HepG2 (cell line): ENCODE results near the gene CAMKK1. TPM values are rescaled to one million over a fixed set of nuclear protein-coding genes. Genes with fewer than 3 reads are reported as not detected.

ENCODE experiments used
- ATAC-seq: fragments of 200-7000 bp; cut with Tn5 transposase; 3 replicates; pipeline ENCODE4 v1.9.1; 2020; ENCODE audit warnings: mild to moderate bottlenecking, moderate library complexity
- BruUV-seq: library from RNA; stranded (reverse); fragments of 400-500 nt; replicated peaks from 2 replicates; lab custom pipeline; 2021; lab: Mats Ljungman, UMichigan
- CTCF ChIA-PET: fragments of 300-600 bp; formaldehyde crosslinking; extraction: SDS; loops from one replicate; lab custom pipeline; 2021; ENCODE audit warnings: low total read pairs, inconsistent platforms, low intra/inter-chr PET ratio; lab: Yijun Ruan, JAX
- POLR2A ChIA-PET: fragments of 350-600 bp; sonication (Branson Sonifier 250); formaldehyde crosslinking; loops from one replicate; lab custom pipeline; 2020; ENCODE audit warnings: antibody characterized with exemption, inconsistent platforms; lab: Yijun Ruan, JAX
- DNase-seq: peaks from one replicate; pipeline ENCODE4 v3.0.0-alpha.2; 2015; ENCODE audit warnings: low spot score
- FAIRE-seq: peaks from 3 replicates; lab custom pipeline; 2011; peaks lifted over from hg19 to GRCh38; lab: Jason Lieb, UNC
- H2AFZ ChIP-seq: one replicate; pipeline ENCODE4 v1.6.1; 2011; ENCODE audit warnings: low read length, inconsistent platforms
- H3K27ac ChIP-seq: fragments of 300-600 bp; 3 replicates; pipeline ENCODE4 v1.8.0; 2011; ENCODE audit warnings: mixed run types, mild to moderate bottlenecking, mixed read lengths, low read length, inconsistent platforms; ENCODE audit not compliant: insufficient read depth; ENCODE audit errors: extremely low read length
- H3K27me3 ChIP-seq, 2 experiments: fragments of 200-600 bp in 1 of 2; 2 replicates in 1 of 2; 3 replicates in 1 of 2; pipeline versions ENCODE4 v1.6.0 to v1.8.0; 2011; ENCODE audit warnings: low read length in 2 of 2, mild to moderate bottlenecking in 2 of 2, moderate library complexity in 2 of 2, inconsistent platforms in 1 of 2; ENCODE audit not compliant: insufficient read depth in 2 of 2, control insufficient read depth in 1 of 2
- H3K36me3 ChIP-seq, 2 experiments: fragments of 200-600 bp in 1 of 2; replicated peaks in 1 of 2; 2 replicates in 1 of 2; 3 replicates in 1 of 2; pipeline versions ENCODE4 v1.5.1 to v1.8.0; 2011; ENCODE audit warnings: low read length in 2 of 2, inconsistent platforms in 1 of 2; ENCODE audit not compliant: insufficient read depth in 2 of 2, control insufficient read depth in 1 of 2
- H3K4me1 ChIP-seq: 2 replicates; pipeline ENCODE4 v1.5.1; 2012; ENCODE audit warnings: low read length, inconsistent platforms; ENCODE audit not compliant: insufficient read depth
- H3K4me2 ChIP-seq: 2 replicates; pipeline ENCODE4 v1.6.0; 2011; ENCODE audit warnings: low read depth, low read length, inconsistent platforms
- H3K4me3 ChIP-seq, 3 experiments: fragments of 200-600 bp in 1 of 3; sonication (generic), shearing (Covaris generic) in 1 of 3; replicated peaks in 1 of 3; 2 replicates each; pipeline ENCODE4 v1.5.1; 2011 to 2016; ENCODE audit warnings: low read length in 3 of 3, inconsistent platforms in 2 of 3, low read depth in 2 of 3, mild to moderate bottlenecking in 2 of 3, control low read depth in 1 of 3, mixed read lengths in 1 of 3; ENCODE audit not compliant: insufficient read depth in 1 of 3
- H3K79me2 ChIP-seq: one replicate; pipeline ENCODE4 v1.6.1; 2011; ENCODE audit warnings: low read length, inconsistent platforms; ENCODE audit not compliant: insufficient read depth
- H3K9ac ChIP-seq: 2 replicates; pipeline ENCODE4 v1.6.0; 2011; ENCODE audit warnings: mild to moderate bottlenecking, low read depth, low read length, inconsistent platforms; ENCODE audit not compliant: insufficient read depth
- H3K9me3 ChIP-seq: 2 replicates; pipeline ENCODE4 v1.5.1; 2012; ENCODE audit warnings: mild to moderate bottlenecking, low read length
- H4K20me1 ChIP-seq: 2 replicates; pipeline ENCODE4 v1.6.0; 2011; ENCODE audit warnings: inconsistent platforms, mild to moderate bottlenecking, low read length, moderate library complexity; ENCODE audit not compliant: insufficient read depth
- ADNP ChIP-seq: sonication (generic); formaldehyde crosslinking; IDR thresholded peaks from 2 replicates; pipeline ENCODE4 v1.4.0; 2020; ENCODE audit warnings: missing genetic modification reagents
- CCDC6 ChIP-seq: sonication (generic); formaldehyde crosslinking; IDR thresholded peaks from 2 replicates; pipeline ENCODE4 v1.8.1; 2022; ENCODE audit warnings: mild to moderate bottlenecking, missing genetic modification reagents, moderate library complexity
- MEIS1 ChIP-seq: sonication (generic); formaldehyde crosslinking; IDR thresholded peaks from 2 replicates; pipeline ENCODE4 v1.9.0; 2021; ENCODE audit warnings: mild to moderate bottlenecking, missing genetic modification reagents, moderate library complexity, borderline replicate concordance
- NFKBIZ ChIP-seq: IDR thresholded peaks from 2 replicates; pipeline ENCODE4 v1.6.1; 2018; ENCODE audit warnings: missing genetic modification reagents, missing compliant biosample characterization
- SALL1 ChIP-seq: sonication (generic); formaldehyde crosslinking; IDR thresholded peaks from 2 replicates; pipeline ENCODE4 v1.8.0; 2022; ENCODE audit warnings: mild to moderate bottlenecking, missing genetic modification reagents
- SIN3A ChIP-seq: IDR thresholded peaks from 2 replicates; pipeline ENCODE4 v1.6.1; 2011; ENCODE audit warnings: low read depth, mild to moderate bottlenecking, control low read depth, low read length, borderline replicate concordance
- WGBS: methylation state at CpG from one replicate; pipeline ENCODE4 v1.1.6; 2017; ENCODE audit warnings: low lambda C conversion rate; 5-methylcytosine and 5-hydroxymethylcytosine counted together
- in situ Hi-C: cut with HindIII; loops from 2 replicates; pipeline ENCODE4 v1.10.0; 2017; ENCODE audit warnings: low pct_unique_long_range_greater_than_20kb; ENCODE audit not compliant: extremely low pct_ligation_motif_present
- intact Hi-C: fragments of 100-400 bp; cut with micrococcal nuclease; formaldehyde crosslinking; loops from one replicate; pipeline ENCODE4 v1.10.0; 2022; ENCODE audit not compliant: unreplicated experiment
- polyA plus RNA-seq, 8 experiments: library from polyadenylated mRNA; depleted of rRNA in 3 of 8; stranded (reverse) in 7 of 8; unstranded in 1 of 8; fragments of >200 nt; fragmentation: Illumina TruSeq in 4 of 8; extraction: Trizol in 4 of 8; gene quantifications; 2 replicates each; pipeline versions ENCODE4 v1.2.1 to v1.2.3, GENCODE V29; 2011 to 2016; ENCODE audit warnings: low read depth in 4 of 8, missing spikeins in 1 of 8, mixed read lengths in 1 of 8; ENCODE audit not compliant: insufficient read depth in 1 of 8
- total RNA-seq, 5 experiments: library from RNA; depleted of rRNA; stranded (reverse); fragments of >200 nt; fragmentation: Illumina TruSeq; extraction: Trizol; gene quantifications; 2 replicates each; pipeline ENCODE4 v1.2.3, GENCODE V29; 2016; ENCODE audit warnings: low read depth in 1 of 5
- TF ChIP-seq, protein P1 (sequence below): sonication (generic); formaldehyde crosslinking; IDR thresholded peaks from 2 replicates; pipeline ENCODE4 v1.5.1; 2020; ENCODE audit warnings: missing genetic modification reagents, mild to moderate bottlenecking, borderline replicate concordance
- TF ChIP-seq, protein P2 (sequence below): IDR thresholded peaks from 2 replicates; pipeline ENCODE4 v1.6.1; 2016; ENCODE audit warnings: low read depth, missing genetic modification reagents, missing compliant biosample characterization
- TF ChIP-seq, protein P3 (sequence below): sonication (generic); formaldehyde crosslinking; IDR thresholded peaks from 2 replicates; pipeline ENCODE4 v1.4.0; 2020; ENCODE audit warnings: mild to moderate bottlenecking, missing genetic modification reagents

CAMKK1 gene
- total and polyA plus RNA-seq, 2 of the 13 experiments (the other 11 are each of a cell fraction or from before 2014, with no cell fraction given): 1.5 to 1.6 TPM

DNA sequence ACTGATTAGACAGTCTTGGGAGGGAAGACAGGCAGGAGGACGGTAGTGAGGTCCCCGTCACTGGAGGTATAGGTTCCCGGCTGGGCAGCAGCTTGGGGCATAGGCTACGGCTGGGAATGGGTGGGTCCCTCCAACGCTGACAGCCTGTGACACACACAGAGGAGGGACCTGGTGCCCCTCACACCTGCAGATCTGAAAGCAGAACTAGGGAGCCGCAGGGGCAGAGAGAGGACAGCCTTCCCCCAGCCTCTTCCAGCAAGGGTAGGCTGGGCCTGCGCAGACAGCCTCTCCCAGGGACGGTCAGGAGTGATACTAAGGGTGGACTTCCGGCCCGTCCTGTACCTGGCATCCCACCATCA is 21.4 kb upstream of the CAMKK1 start:
- no CpG with 5 or more reads among the region's 10 CpGs for WGBS
- Histone ChIP-seq H3K4me2 (0 out of 2 replicates have a peak overlapping the region, but pooled peaks have one; percentile 36), H3K4me3 (no peak overlapping the region), H3K27me3 (peaks cover 2 to 37% of the 10 kb centered on the region in 2 experiments; a peak in 4 of 5 replicates), H3K9ac (no peak overlapping the region), H3K4me1 (peaks cover 32% of the 10 kb centered on the region), H3K79me2 (no peaks in the 10 kb centered on the region), H4K20me1 (no peaks in the 10 kb centered on the region), H3K36me3 (no peaks in the 10 kb centered on the region), H2AFZ (no peak overlapping the region), H3K27ac (no peak overlapping the region), H3K9me3 (no peaks in the 10 kb centered on the region)
- ChIA-PET POLR2A (interaction anchor here (0.9 to 1.0 kb wide), 2 partner anchors 10 to 100 kb away, joined by 3 to 4 read pairs; no protein-coding TSS in a partner anchor), CTCF (interaction anchor here (1.1 to 2.5 kb wide), 3 partner anchors 51 to 161 kb away, joined by 3 to 13 read pairs (median 9); no protein-coding TSS in a partner anchor)
- FAIRE-seq: no peak
- no TSS peak for BruUV-seq
- TF ChIP-seq, protein P1, sequence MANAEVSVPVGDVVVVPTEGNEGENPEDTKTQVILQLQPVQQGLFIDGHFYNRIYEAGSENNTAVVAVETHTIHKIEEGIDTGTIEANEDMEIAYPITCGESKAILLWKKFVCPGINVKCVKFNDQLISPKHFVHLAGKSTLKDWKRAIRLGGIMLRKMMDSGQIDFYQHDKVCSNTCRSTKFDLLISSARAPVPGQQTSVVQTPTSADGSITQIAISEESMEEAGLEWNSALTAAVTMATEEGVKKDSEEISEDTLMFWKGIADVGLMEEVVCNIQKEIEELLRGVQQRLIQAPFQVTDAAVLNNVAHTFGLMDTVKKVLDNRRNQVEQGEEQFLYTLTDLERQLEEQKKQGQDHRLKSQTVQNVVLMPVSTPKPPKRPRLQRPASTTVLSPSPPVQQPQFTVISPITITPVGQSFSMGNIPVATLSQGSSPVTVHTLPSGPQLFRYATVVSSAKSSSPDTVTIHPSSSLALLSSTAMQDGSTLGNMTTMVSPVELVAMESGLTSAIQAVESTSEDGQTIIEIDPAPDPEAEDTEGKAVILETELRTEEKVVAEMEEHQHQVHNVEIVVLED: no peak
- TF ChIP-seq, protein P2, sequence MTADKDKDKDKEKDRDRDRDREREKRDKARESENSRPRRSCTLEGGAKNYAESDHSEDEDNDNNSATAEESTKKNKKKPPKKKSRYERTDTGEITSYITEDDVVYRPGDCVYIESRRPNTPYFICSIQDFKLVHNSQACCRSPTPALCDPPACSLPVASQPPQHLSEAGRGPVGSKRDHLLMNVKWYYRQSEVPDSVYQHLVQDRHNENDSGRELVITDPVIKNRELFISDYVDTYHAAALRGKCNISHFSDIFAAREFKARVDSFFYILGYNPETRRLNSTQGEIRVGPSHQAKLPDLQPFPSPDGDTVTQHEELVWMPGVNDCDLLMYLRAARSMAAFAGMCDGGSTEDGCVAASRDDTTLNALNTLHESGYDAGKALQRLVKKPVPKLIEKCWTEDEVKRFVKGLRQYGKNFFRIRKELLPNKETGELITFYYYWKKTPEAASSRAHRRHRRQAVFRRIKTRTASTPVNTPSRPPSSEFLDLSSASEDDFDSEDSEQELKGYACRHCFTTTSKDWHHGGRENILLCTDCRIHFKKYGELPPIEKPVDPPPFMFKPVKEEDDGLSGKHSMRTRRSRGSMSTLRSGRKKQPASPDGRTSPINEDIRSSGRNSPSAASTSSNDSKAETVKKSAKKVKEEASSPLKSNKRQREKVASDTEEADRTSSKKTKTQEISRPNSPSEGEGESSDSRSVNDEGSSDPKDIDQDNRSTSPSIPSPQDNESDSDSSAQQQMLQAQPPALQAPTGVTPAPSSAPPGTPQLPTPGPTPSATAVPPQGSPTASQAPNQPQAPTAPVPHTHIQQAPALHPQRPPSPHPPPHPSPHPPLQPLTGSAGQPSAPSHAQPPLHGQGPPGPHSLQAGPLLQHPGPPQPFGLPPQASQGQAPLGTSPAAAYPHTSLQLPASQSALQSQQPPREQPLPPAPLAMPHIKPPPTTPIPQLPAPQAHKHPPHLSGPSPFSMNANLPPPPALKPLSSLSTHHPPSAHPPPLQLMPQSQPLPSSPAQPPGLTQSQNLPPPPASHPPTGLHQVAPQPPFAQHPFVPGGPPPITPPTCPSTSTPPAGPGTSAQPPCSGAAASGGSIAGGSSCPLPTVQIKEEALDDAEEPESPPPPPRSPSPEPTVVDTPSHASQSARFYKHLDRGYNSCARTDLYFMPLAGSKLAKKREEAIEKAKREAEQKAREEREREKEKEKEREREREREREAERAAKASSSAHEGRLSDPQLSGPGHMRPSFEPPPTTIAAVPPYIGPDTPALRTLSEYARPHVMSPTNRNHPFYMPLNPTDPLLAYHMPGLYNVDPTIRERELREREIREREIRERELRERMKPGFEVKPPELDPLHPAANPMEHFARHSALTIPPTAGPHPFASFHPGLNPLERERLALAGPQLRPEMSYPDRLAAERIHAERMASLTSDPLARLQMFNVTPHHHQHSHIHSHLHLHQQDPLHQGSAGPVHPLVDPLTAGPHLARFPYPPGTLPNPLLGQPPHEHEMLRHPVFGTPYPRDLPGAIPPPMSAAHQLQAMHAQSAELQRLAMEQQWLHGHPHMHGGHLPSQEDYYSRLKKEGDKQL (CRISPR knock-in tag): no peak
- TF ChIP-seq SALL1 (CRISPR knock-in tag): no peak
- TF ChIP-seq CCDC6 (CRISPR knock-in tag): no peak
- TF ChIP-seq SIN3A: no peak
- TF ChIP-seq ADNP: no peak
- no peak for TF ChIP-seq NFKBIZ (CRISPR knock-in tag)
- TF ChIP-seq, protein P3, sequence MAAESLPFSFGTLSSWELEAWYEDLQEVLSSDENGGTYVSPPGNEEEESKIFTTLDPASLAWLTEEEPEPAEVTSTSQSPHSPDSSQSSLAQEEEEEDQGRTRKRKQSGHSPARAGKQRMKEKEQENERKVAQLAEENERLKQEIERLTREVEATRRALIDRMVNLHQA: no peak
- no peak for TF ChIP-seq MEIS1 (CRISPR knock-in tag)
- intact Hi-C loops: no loop called here
- peak; percentile 15 for ATAC-seq
- DNase-seq: no peak
- in situ Hi-C loops: loop anchor here (5.0 to 10.0 kb wide), 2 partner anchors 47 to 161 kb away; no protein-coding TSS in a partner anchor
